ENCODE data around the gene SYT1. TPM values are rescaled to one million over a fixed set of nuclear protein-coding genes. Genes with fewer than 3 reads are reported as not detected.

The SYT1 gene
- total RNA-seq, 1 experiment from 2014 or later = 15.8 TPM

DNA sequence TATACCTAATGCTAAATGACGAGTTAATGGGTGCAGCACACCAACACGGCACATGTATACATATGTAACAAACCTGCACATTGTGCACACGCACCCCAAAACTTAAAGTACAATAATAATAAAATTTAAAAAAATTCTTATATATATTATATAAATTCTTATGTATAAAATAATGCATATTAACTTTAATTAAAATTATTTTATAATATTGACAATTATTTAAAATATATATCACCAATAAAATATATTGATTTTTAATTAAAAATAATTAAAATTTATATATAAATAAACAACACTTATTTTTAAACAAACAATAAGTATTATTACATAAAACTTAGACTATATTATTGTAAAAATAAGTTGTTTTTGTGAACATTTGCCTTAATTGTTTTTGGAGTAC is 188.8 kb downstream of the SYT1 start:
- H3K36me3 Mint-ChIP-seq (ENCODE audit: insufficient read depth in 1 of 3, low read depth in 3 of 3) = peaks cover 0 to 6% (median 0%) of the 10 kb centered on the region in 3 experiments; a peak in 2 of 7 replicates
- WGBS (ENCODE audit: extremely low coverage, insufficient read length, low lambda C conversion rate) = no CpG with 5 or more reads among the region's 3 CpGs
- Histone ChIP-seq H2AK5ac (ENCODE audit: insufficient read length, low read length) (no peak overlapping the region), H2AFZ (ENCODE audit: low read length) (no peak overlapping the region), H4K20me1 (ENCODE audit: control insufficient read depth, insufficient read depth, insufficient read length) (no peaks in the 10 kb centered on the region), H3K27me3 (ENCODE audit: insufficient read depth, low read length) (no peaks in the 10 kb centered on the region), H3K4ac (ENCODE audit: low read depth, low read length) (no peak overlapping the region), H3K79me2 (ENCODE audit: insufficient read depth, low read length) (no peaks in the 10 kb centered on the region), H3K14ac (ENCODE audit: insufficient read depth, low read length) (no peak overlapping the region), H3K27ac (ENCODE audit: insufficient read length, low read depth, low read length) (no peak overlapping the region), H2BK120ac (ENCODE audit: low read depth, low read length, poor library complexity, severe bottlenecking) (no peak overlapping the region), H4K5ac (ENCODE audit: insufficient read length, low read depth, low read length) (no peak overlapping the region), H3K23me2 (ENCODE audit: insufficient read length, low read depth, low read length, poor library complexity, severe bottlenecking) (no peaks in the 10 kb centered on the region), H2BK5ac (ENCODE audit: insufficient read length, low read length) (no peak overlapping the region), H3K9ac (ENCODE audit: extremely low read depth, insufficient read length, low read length) (no peak overlapping the region), H3K56ac (ENCODE audit: insufficient read length, low read depth, low read length) (no peak overlapping the region), H2BK12ac (ENCODE audit: insufficient read length, low read depth, low read length) (no peak overlapping the region), H3K18ac (ENCODE audit: insufficient read length, low read depth, low read length) (no peak overlapping the region), H4K8ac (replicated peaks; ENCODE audit: insufficient read length, low read depth, low read length) (no peak overlapping the region), H3K4me2 (ENCODE audit: insufficient read depth, insufficient read length, low read length) (no peak overlapping the region), H3T11ph (ENCODE audit: low read length) (no peak overlapping the region), H2BK20ac (ENCODE audit: low read depth, low read length, poor library complexity, severe bottlenecking) (no peak overlapping the region), H2BK15ac (ENCODE audit: low read depth, low read length) (no peak overlapping the region), H3K23ac (ENCODE audit: insufficient read length, low read depth, low read length) (no peak overlapping the region), H4K91ac (ENCODE audit: insufficient read length, low read depth, low read length) (no peak overlapping the region), H3K4me1 (ENCODE audit: insufficient read depth, low read length) (no peaks in the 10 kb centered on the region), H3K79me1 (ENCODE audit: insufficient read depth, low read depth, low read length, poor library complexity, severe bottlenecking) (no peaks in the 10 kb centered on the region), H3K9me3 (ENCODE audit: control insufficient read depth, low read depth, low read length) (no peaks in the 10 kb centered on the region)
- TF ChIP-seq, protein P1, sequence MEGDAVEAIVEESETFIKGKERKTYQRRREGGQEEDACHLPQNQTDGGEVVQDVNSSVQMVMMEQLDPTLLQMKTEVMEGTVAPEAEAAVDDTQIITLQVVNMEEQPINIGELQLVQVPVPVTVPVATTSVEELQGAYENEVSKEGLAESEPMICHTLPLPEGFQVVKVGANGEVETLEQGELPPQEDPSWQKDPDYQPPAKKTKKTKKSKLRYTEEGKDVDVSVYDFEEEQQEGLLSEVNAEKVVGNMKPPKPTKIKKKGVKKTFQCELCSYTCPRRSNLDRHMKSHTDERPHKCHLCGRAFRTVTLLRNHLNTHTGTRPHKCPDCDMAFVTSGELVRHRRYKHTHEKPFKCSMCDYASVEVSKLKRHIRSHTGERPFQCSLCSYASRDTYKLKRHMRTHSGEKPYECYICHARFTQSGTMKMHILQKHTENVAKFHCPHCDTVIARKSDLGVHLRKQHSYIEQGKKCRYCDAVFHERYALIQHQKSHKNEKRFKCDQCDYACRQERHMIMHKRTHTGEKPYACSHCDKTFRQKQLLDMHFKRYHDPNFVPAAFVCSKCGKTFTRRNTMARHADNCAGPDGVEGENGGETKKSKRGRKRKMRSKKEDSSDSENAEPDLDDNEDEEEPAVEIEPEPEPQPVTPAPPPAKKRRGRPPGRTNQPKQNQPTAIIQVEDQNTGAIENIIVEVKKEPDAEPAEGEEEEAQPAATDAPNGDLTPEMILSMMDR (conservative IDR thresholded peaks at IDR 0.05) = no peak
- H3K27me3 Mint-ChIP-seq (ENCODE audit: low read depth) = no peaks in the 10 kb centered on the region
- H3K9me3 Mint-ChIP-seq = no peaks in the 10 kb centered on the region
- H3K4me1 Mint-ChIP-seq = peaks cover 0 to 2% of the 10 kb centered on the region in 2 experiments; a peak in 1 of 4 replicates
- no peak overlapping the region for H3K4me3 Mint-ChIP-seq
- no peak overlapping the region for H3K27ac Mint-ChIP-seq
- no peak for DNase-seq

Data from H9 (cell line).